AG04449 (cell line): ENCODE results near the gene AXIN1.
A peak's percentile ranks its signal among the peaks of the same experiment; 100 is the strongest.
"Not testable (repeated sequence)": the region's sequence is repeated elsewhere in the genome, so short reads cannot be mapped to it uniquely, and the experiment has no call there.

Experiments used
- CTCF ChIA-PET: fragments of 350-600 bp; formaldehyde crosslinking; extraction: SDS; loops from one replicate; lab custom pipeline; 2021; ENCODE audit warnings: antibody characterized with exemption; lab: Yijun Ruan, JAX
- POLR2A ChIA-PET: fragments of 400-600, 350-600 bp; formaldehyde crosslinking; extraction: SDS; loops from one replicate; lab custom pipeline; 2020; ENCODE audit warnings: antibody characterized with exemption, inconsistent platforms; lab: Yijun Ruan, JAX
- DNase-seq: peaks from one replicate; pipeline ENCODE4 v3.0.0-alpha.2; 2010; ENCODE audit warnings: low read depth, low spot score
- H3K4me3 ChIP-seq: 2 replicates; pipeline ENCODE4 v1.5.1; 2011; ENCODE audit warnings: low read depth, mild to moderate bottlenecking, control low read depth, low read length
- CTCF ChIP-seq: IDR thresholded peaks from one replicate; pipeline ENCODE4 v1.5.1; 2011; ENCODE audit warnings: mild to moderate bottlenecking, moderate library complexity, low read length, control low read depth, inconsistent platforms; ENCODE audit not compliant: insufficient read depth; ENCODE audit errors: missing control alignments

AXIN1 gene

DNA sequence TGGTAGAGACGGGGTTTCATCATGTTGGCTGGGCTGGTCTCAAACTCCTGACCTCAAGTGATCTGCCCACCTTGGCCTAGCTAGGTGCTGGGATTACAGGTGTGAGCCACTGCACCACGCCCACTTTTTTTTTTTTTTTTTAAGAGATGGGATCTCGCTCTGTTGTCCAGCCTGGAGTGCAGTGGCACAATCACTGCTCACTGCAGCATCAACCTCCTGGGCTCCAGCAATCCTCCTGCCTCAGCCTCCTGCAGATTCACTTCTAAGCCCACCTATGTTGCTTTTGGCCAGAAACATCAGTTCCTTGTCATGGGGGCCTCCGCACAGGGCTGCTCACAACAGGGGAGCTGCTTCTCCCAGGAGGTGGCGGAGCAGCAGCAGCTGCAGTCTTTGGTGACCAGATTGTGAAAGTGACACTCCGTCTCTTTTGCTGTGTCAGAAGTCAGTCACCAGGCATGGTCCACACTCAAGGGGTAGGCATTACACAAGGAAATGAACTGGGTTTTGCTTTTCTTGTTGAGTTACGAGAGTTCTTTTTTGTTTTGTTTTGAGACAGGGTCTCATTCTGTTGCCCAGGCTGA, 40.0 kb upstream of the AXIN1 start:
- ChIA-PET POLR2A (interaction anchor here (0.5 kb wide), 1 partner anchor 242 kb away, joined by 5 read pairs; no protein-coding TSS in a partner anchor), CTCF (interaction anchor here (0.6 to 1.2 kb wide), 4 partner anchors 8 to 130 kb away, joined by 3 to 6 read pairs (median 4); no protein-coding TSS in a partner anchor)
- no peak overlapping the region for H3K4me3 ChIP-seq
- TF ChIP-seq CTCF: no peak
- DNase-seq: no peak

DNA sequence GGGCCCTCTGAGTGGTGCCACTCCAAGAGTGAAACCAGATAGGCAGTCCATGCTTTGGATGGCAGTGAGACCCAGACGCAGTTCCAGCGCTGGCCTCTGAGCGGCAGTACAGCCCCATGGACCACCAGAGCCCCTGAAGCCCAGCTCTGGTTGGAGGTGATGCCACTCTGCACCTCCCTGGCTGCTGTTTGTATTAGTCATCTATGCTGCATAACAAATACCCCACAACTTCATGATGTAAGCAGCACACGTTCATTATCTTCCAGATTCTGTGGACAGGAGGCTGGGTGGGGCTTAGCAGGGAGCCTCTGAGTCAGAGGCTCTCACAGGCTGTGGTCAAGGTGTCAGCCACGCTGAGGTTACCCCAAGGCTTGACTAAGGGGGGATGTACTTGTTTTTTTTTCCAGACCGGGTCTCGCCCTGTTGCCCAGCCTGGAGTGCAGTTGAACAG, 39.4 kb upstream of the AXIN1 start:
- CTCF ChIA-PET: interaction anchor here (0.6 to 1.2 kb wide), 5 partner anchors 9 to 290 kb away, joined by 3 to 6 read pairs (median 4); no protein-coding TSS in a partner anchor
- H3K4me3 ChIP-seq: no peak overlapping the region
- peak; percentile 73 for TF ChIP-seq CTCF
- DNase-seq: no peak
- POLR2A ChIA-PET: interaction anchor here (0.5 to 0.7 kb wide), 2 partner anchors 20 to 241 kb away, joined by 3 to 5 read pairs; no protein-coding TSS in a partner anchor

DNA sequence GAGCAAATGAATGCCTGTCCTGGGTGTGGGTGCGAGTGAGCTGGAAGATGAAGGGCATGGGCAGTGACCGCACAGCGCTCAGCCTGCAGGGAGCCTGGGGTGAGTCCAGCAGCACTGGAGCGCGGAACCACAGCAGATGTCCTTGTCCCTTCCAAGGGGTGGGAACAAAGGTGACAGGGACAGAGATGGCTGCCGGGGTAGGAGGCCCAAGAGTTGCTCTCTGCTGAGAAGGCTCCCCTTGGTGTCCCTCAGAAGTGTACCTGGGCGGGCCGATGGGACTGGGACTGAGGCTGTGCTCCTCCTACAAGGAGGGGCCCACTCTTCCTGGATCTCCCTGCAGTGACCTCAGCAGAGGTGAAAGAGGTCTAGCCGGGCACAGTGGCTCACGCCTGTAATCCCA, 36.8 kb upstream of the AXIN1 start:
- no peak for TF ChIP-seq CTCF
- CTCF ChIA-PET: no interaction called here
- DNase-seq: no peak
- H3K4me3 ChIP-seq: no peak overlapping the region
- POLR2A ChIA-PET: no interaction called here

DNA sequence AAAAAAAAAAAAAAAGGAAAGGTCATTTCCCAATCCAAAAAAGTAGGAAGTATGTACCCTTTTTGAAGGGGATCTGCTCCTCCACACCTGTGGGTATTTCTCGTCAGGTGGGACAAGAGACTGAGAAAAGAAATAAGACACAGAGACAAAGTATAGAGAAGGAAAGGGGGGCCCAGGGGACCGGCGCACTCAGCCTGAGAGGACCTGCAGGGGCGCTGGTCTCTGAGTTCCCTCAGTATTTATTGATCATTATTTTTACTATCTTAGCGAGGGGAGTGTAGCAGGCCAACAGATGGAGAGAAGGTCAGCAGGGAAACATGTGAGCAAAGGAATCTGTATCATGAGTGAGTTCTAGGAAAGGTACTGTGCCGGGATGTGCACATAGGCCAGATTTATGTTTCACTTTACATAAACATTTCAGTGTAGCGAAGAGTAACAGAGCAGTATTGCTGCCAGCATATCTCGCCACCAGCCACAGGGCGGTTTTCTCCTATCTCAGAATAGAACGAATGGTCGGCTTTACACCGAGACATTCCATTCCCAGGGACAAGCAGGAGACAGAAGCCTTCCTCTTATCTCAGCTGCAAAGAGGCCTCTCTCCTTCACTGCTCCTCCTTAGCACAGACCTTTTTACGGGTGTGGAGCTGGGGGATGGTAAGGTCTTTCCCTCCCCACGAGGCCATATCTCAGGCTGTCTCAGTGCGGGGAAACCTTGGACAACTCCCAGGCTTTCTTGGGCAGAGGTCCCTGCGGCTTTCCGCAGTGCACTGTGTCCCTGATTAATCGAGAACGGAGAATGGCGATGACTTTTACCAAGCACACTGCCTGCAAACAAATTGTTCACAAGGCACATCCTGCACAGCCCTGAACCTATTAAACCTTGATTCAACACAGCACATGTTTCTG, 35.5 kb upstream of the AXIN1 start:
- CTCF ChIA-PET, POLR2A ChIA-PET: not testable (repeated sequence)

GRCh38 chr16:386641-387156, 34.2 kb upstream of the AXIN1 start:
- TF ChIP-seq CTCF: no peak
- no peak overlapping the region for H3K4me3 ChIP-seq
- ChIA-PET POLR2A (interaction anchor here (0.6 to 1.0 kb wide), 2 partner anchors 9 to 139 kb away, joined by 3 to 4 read pairs; no protein-coding TSS in a partner anchor), CTCF (interaction anchor here (0.6 to 0.8 kb wide), 3 partner anchors 71 to 310 kb away, joined by 3 read pairs; no protein-coding TSS in a partner anchor)
- DNase-seq: no peak

More for the DNA sequence above, 35.5 kb upstream of the AXIN1 start:
- not testable (repeated sequence) for DNase-seq, H3K4me3 ChIP-seq

- H3K4me3 ChIP-seq: no peak overlapping the region
- no peak for DNase-seq
- ChIA-PET CTCF (interaction anchor here (1.2 kb wide), 1 partner anchor 9 kb away, joined by 6 read pairs; no protein-coding TSS in a partner anchor), POLR2A (interaction anchor here (0.6 kb wide), 1 partner anchor 38 kb away, joined by 3 read pairs; no protein-coding TSS in a partner anchor)
- no peak for TF ChIP-seq CTCF
These were observed 31.0 kb upstream of the AXIN1 start for GRCh38 chr16:383326-384051.
